Duodenal mucosa (tissue), 2 donors: ENCODE data around the gene SIK3.
"Not testable (repeated sequence)": the region's sequence is repeated elsewhere in the genome, so short reads cannot be mapped to it uniquely, and the experiment has no call there.

Experiments used
- H3K27ac ChIP-seq: one replicate; pipeline ENCODE4 v1.7.0; 2013; ENCODE audit warnings: low read depth, low read length
- H3K27me3 ChIP-seq, 2 donors: one replicate each; pipeline ENCODE4 v1.7.0; 2013; ENCODE audit warnings: low read length in 2 of 2, control low read depth in 1 of 2; ENCODE audit not compliant: insufficient read depth in 2 of 2, control insufficient read depth in 1 of 2
- H3K36me3 ChIP-seq, 2 donors: one replicate each; pipeline ENCODE4 v1.7.0; 2013; ENCODE audit warnings: low read length in 2 of 2, control low read depth in 1 of 2; ENCODE audit not compliant: insufficient read depth in 2 of 2, control insufficient read depth in 1 of 2
- H3K4me1 ChIP-seq, 2 donors: one replicate each; pipeline ENCODE4 v1.7.0; 2013; ENCODE audit warnings: low read length in 2 of 2, control low read depth in 1 of 2; ENCODE audit not compliant: insufficient read depth in 2 of 2, control insufficient read depth in 1 of 2
- H3K4me3 ChIP-seq, 2 donors: one replicate each; pipeline ENCODE4 v1.7.0; 2013; ENCODE audit warnings: low read length in 2 of 2, low read depth in 1 of 2
- H3K9ac ChIP-seq, 2 donors: one replicate each; pipeline ENCODE4 v1.7.0; 2013; ENCODE audit warnings: low read length in 2 of 2, low read depth in 1 of 2
- H3K9me3 ChIP-seq, 2 donors: one replicate each; pipeline ENCODE4 v1.7.0; 2013; ENCODE audit warnings: low read length in 2 of 2, control low read depth in 1 of 2; ENCODE audit not compliant: control insufficient read depth in 1 of 2

SIK3 gene

GRCh38 chr11:117046627-117047026 lies 51.6 kb downstream of the SIK3 start:
- H3K27ac ChIP-seq, H3K4me3 ChIP-seq, H3K27me3 ChIP-seq, H3K9ac ChIP-seq, H3K36me3 ChIP-seq, H3K9me3 ChIP-seq: not testable (repeated sequence)
- peaks cover 20 to 27% of the 10 kb centered on the region in 2 donors for H3K4me1 ChIP-seq

DNA sequence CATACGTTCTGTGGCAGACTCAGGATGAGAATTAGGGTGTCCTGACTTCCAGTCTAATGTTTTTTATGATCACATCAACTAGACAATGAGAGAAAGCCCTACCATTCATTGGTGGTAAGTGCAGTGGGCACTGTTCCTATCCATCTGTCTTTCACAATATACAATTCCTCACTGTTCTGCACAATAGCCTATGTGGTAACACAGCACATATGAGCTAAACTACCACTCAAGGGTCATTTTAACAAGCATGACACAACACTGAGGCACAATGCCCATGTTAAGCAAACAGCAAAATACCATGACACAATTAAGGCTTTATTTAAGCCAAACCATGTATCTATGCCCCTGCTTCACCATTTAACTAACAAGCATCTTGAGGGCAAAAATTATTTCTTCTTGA lies 52.3 kb downstream of the SIK3 start:
- H3K9ac ChIP-seq = no peak overlapping the region
- no peaks in the 10 kb centered on the region for H3K9me3 ChIP-seq
- no peak overlapping the region for H3K4me3 ChIP-seq
- no peaks in the 10 kb centered on the region for H3K36me3 ChIP-seq
- no peak overlapping the region for H3K27ac ChIP-seq
- H3K4me1 ChIP-seq = peaks cover 20 to 27% of the 10 kb centered on the region in 2 donors
- H3K27me3 ChIP-seq = no peaks in the 10 kb centered on the region

- H3K27me3 ChIP-seq = no peaks in the 10 kb centered on the region
- H3K27ac ChIP-seq = no peak overlapping the region
- no peaks in the 10 kb centered on the region for H3K36me3 ChIP-seq
- no peaks in the 10 kb centered on the region for H3K9me3 ChIP-seq
- H3K4me1 ChIP-seq = peaks cover 20 to 30% of the 10 kb centered on the region in 2 donors
- H3K9ac ChIP-seq = no peak overlapping the region
- peak overlapping the region; percentile 34 to 37 for H3K4me3 ChIP-seq
Measured at GRCh38 chr11:117045196-117045595, 53.0 kb downstream of the SIK3 start.

DNA sequence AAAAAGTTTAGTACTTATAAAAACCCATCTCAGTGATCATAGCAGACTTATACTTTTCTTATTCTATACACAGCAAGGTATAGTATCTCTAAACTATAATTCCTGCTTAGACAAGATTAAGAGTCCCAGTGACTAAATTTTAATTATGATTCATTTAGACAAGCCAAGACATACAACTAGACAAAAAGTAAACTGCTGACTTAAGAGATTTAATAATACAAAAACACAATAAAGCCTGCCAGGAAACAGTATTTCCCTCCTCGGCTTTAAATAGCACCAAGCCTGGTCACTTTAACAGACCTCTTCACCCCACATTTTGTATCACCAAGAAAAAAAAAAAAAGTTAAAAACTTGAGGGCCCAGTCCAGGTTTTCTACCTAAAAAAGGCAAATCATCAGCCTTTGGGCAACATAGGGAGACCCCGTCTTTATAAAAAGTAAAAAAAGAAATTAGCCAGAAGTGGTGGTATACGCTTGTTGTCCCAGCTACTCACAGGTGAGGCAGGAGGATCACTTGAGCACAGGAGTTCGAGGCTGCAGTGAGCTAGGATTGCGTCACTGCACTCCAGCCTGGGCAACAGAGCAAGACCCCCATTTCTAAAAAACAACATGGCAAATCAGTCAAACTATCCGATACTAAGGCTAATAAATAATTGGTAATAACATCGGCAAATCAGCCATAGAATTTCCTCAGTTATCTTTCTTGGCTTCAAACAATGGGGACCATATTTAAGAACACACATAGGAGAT lies 53.8 kb downstream of the SIK3 start:
- no peaks in the 10 kb centered on the region for H3K36me3 ChIP-seq
- H3K4me3 ChIP-seq = peak overlapping the region; percentile 34 to 37
- H3K27ac ChIP-seq = no peak overlapping the region
- no peak overlapping the region for H3K9ac ChIP-seq
- H3K27me3 ChIP-seq = no peaks in the 10 kb centered on the region
- no peaks in the 10 kb centered on the region for H3K9me3 ChIP-seq
- H3K4me1 ChIP-seq = peaks cover 20 to 35% of the 10 kb centered on the region in 2 donors

DNA sequence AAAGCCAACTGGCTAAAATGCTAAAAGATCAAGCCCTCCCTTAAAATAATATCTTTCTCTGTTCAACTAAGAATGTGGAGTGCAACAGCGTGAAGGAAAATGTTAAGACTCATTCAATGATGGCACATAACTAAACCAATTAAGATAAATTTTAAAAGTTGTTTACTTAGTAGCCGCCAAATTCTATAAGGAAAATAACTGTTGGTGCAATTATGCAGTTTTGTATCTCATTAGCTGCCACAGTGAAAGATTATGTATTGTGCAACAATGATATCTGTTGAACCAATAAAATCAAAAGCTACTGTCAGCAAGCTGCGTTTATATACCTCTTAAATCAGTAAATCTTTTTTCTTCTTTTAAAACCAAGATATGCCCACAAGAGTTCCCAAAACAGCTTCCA lies 55.5 kb downstream of the SIK3 start:
- Histone ChIP-seq H3K4me1 (peaks cover 24 to 41% of the 10 kb centered on the region in 2 donors), H3K27ac (no peak overlapping the region), H3K9ac (no peak overlapping the region)

DNA sequence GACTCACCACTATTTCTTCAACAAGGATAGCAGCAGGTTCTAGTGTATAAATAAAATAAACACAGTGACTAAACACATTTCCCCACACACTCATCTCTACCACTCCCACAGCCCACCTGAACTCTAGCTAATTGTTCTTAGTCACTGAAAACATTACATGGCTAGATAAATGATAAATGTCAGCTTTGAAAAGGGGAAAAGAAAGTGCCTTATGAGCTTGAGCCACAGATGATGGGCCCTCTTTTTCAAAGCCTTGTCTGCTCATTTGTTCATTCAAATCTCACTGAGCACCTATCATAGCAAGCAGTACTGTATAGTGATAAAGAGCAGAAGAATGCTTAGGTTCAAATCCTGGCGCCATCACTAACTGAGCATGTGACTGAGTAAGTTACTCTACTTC lies 58.3 kb downstream of the SIK3 start:
- Histone ChIP-seq H3K4me1 (peaks cover 17 to 45% of the 10 kb centered on the region in 2 donors), H3K36me3 (no peaks in the 10 kb centered on the region), H3K9me3 (no peaks in the 10 kb centered on the region), H3K27me3 (no peaks in the 10 kb centered on the region), H3K9ac (no peak overlapping the region), H3K4me3 (no peak overlapping the region), H3K27ac (no peak overlapping the region)

More for the DNA sequence above, 55.5 kb downstream of the SIK3 start:
- no peak overlapping the region for H3K4me3 ChIP-seq
- H3K27me3 ChIP-seq = no peaks in the 10 kb centered on the region
- no peaks in the 10 kb centered on the region for H3K36me3 ChIP-seq
- H3K9me3 ChIP-seq = no peaks in the 10 kb centered on the region

DNA sequence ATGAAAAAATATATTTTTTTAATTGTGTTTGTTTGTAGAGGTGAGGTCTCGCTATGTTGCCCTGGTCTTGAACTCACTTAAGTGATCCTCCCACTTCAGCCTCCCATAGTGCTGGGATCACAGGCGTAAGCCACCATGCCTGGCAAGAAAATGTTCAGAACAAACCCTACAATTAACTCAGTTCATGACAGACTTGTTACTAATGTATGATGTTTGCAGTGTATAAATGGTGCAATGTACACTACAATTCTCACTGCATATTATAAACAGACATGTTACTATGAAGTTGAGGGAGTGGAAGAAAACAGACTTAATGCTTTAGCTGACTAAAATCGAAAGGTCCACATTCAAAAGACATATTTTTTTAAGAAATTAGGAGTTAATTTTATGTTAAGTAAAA lies 59.0 kb downstream of the SIK3 start:
- H3K4me1 ChIP-seq = peaks cover 11 to 41% of the 10 kb centered on the region in 2 donors
- H3K27ac ChIP-seq = no peak overlapping the region
- H3K9ac ChIP-seq = no peak overlapping the region
- H3K4me3 ChIP-seq = no peak overlapping the region
- no peaks in the 10 kb centered on the region for H3K9me3 ChIP-seq
- H3K36me3 ChIP-seq = no peaks in the 10 kb centered on the region
- H3K27me3 ChIP-seq = no peaks in the 10 kb centered on the region

GRCh38 chr11:117037975-117038350 lies 60.3 kb downstream of the SIK3 start:
- H3K9ac ChIP-seq = no peak overlapping the region
- no peaks in the 10 kb centered on the region for H3K27me3 ChIP-seq
- H3K9me3 ChIP-seq = no peaks in the 10 kb centered on the region
- no peak overlapping the region for H3K4me3 ChIP-seq
- H3K27ac ChIP-seq = no peak overlapping the region
- peaks cover 10 to 37% of the 10 kb centered on the region in 2 donors for H3K4me1 ChIP-seq
- H3K36me3 ChIP-seq = no peaks in the 10 kb centered on the region

GRCh38 chr11:117037279-117037974 lies 60.8 kb downstream of the SIK3 start:
- no peaks in the 10 kb centered on the region for H3K27me3 ChIP-seq
- no peak overlapping the region for H3K9ac ChIP-seq
- no peaks in the 10 kb centered on the region for H3K9me3 ChIP-seq
- H3K36me3 ChIP-seq = no peaks in the 10 kb centered on the region
- H3K4me1 ChIP-seq = peaks cover 10 to 34% of the 10 kb centered on the region in 2 donors
- H3K4me3 ChIP-seq = peak overlapping the region in 1 of 2 donors; percentile 13
- no peak overlapping the region for H3K27ac ChIP-seq

DNA sequence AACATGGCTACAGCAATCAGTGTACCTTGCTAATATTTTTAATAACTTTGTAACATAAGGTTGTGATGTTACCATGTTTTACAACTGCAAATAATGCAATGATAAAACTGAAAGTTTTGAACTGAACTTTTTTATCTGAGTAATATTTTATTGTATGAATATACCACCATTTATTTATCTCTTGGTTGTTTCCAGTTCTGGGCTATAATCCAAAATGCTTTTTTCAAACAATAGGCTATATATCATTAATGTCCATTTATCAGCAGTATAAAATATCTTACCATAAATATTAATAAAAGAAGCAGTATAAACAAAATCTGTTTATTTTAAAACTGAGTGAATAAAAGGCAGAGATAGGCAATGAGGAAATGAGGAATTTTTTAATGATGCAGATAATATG lies 63.3 kb downstream of the SIK3 start:
- H3K27me3 ChIP-seq = no peaks in the 10 kb centered on the region
- H3K36me3 ChIP-seq = no peaks in the 10 kb centered on the region
- H3K9me3 ChIP-seq = no peaks in the 10 kb centered on the region
- no peak overlapping the region for H3K4me3 ChIP-seq
- no peak overlapping the region for H3K27ac ChIP-seq
- no peak overlapping the region for H3K9ac ChIP-seq
- H3K4me1 ChIP-seq = peaks cover 10 to 24% of the 10 kb centered on the region in 2 donors
